B cell (primary cell): ENCODE measurements around the gene CD6. TPM values are rescaled to one million over a fixed set of nuclear protein-coding genes. Genes with fewer than 3 reads are reported as not detected.

Experiments
- ATAC-seq: fragments of 200-7000 bp; cut with Tn5 transposase; one replicate; pipeline ENCODE4 v1.10.0; 2021; ENCODE audit warnings: low read depth, mild to moderate bottlenecking, moderate number of reproducible peaks, moderate library complexity
- CTCF ChIA-PET: fragments of 350-600 bp; sonication (Branson Sonifier 250); formaldehyde crosslinking; loops from one replicate; lab custom pipeline; 2021; ENCODE audit warnings: antibody characterized with exemption, inconsistent platforms; lab: Charles Lee
- POLR2A ChIA-PET: fragments of 350-600 bp; sonication (Branson Sonifier 250); formaldehyde crosslinking; loops from one replicate; lab custom pipeline; 2021; ENCODE audit warnings: antibody characterized with exemption; lab: Charles Lee
- DNase-seq: peaks from one replicate; pipeline ENCODE4 v3.0.0; 2013
- H2AFZ ChIP-seq: 2 replicates; pipeline ENCODE4 v1.6.1; 2012; ENCODE audit warnings: mild to moderate bottlenecking, low read depth, low read length; ENCODE audit not compliant: insufficient read depth, poor library complexity, severe bottlenecking
- H3K27ac ChIP-seq, 2 donors: 1 replicate in 1 of 2; 2 replicates in 1 of 2; pipeline ENCODE4 v1.5.1; 2012 to 2013; ENCODE audit warnings: low read length in 2 of 2, mild to moderate bottlenecking in 2 of 2, moderate library complexity in 1 of 2
- H3K27me3 ChIP-seq, 4 experiments: fragments of 200-600 bp in 1 of 4; sonication (generic) in 1 of 4; replicated peaks in 1 of 4; 1 replicate in 2 of 4; 2 replicates in 2 of 4; pipeline versions ENCODE4 v1.6.1 to v1.7.0; 2013 to 2016; ENCODE audit warnings: low read length in 3 of 4, mild to moderate bottlenecking in 2 of 4, mixed read lengths in 1 of 4, moderate library complexity in 1 of 4; ENCODE audit not compliant: insufficient read depth in 4 of 4, control insufficient read depth in 3 of 4; ENCODE audit errors: control extremely low read depth in 1 of 4
- H3K36me3 ChIP-seq, 2 experiments: replicated peaks in 1 of 2; 1 replicate in 1 of 2; 2 replicates in 1 of 2; pipeline versions ENCODE4 v1.6.1 to v1.7.1; 2013; ENCODE audit warnings: low read length in 1 of 2; ENCODE audit not compliant: insufficient read depth in 2 of 2, control insufficient read depth in 1 of 2; ENCODE audit errors: control extremely low read depth in 1 of 2, extremely low read depth in 1 of 2
- H3K4me1 ChIP-seq, 2 donors: fragments of 200-600 bp in 1 of 2; sonication (generic) in 1 of 2; 1 replicate in 1 of 2; 2 replicates in 1 of 2; pipeline versions ENCODE4 v1.5.1 to v1.6.1; 2013 to 2017; ENCODE audit warnings: low read length in 2 of 2; ENCODE audit not compliant: control insufficient read depth in 2 of 2, insufficient read depth in 2 of 2
- H3K4me2 ChIP-seq: replicated peaks from 2 replicates; pipeline ENCODE3; 2012; ENCODE audit warnings: mild to moderate bottlenecking, low read depth, low read length; ENCODE audit not compliant: poor library complexity, severe bottlenecking
- H3K4me3 ChIP-seq, 5 experiments: fragments of 200-600 bp in 1 of 5; sonication (generic) in 1 of 5; 1 replicate in 3 of 5; 2 replicates in 2 of 5; pipeline versions ENCODE4 v1.5.1 to v1.7.0; 2011 to 2016; ENCODE audit warnings: low read length in 4 of 5, mild to moderate bottlenecking in 4 of 5, low read depth in 2 of 5, control low read depth in 1 of 5, moderate library complexity in 1 of 5; ENCODE audit not compliant: insufficient read depth in 1 of 5; ENCODE audit errors: control extremely low read depth in 1 of 5, extremely low read depth in 1 of 5
- H3K79me2 ChIP-seq: fragments of 200-600 bp; sonication (generic); one replicate; pipeline ENCODE4 v1.6.0; 2016; ENCODE audit warnings: low read length; ENCODE audit not compliant: control insufficient read depth, insufficient read depth
- H3K9ac ChIP-seq: fragments of 200-600 bp; sonication (generic); 2 replicates; pipeline ENCODE4 v1.6.1; 2017; ENCODE audit warnings: mild to moderate bottlenecking, low read length, moderate library complexity
- H3K9me3 ChIP-seq, 3 donors: one replicate each; pipeline versions ENCODE4 v1.6.1 to v1.7.1; 2013; ENCODE audit warnings: low read length in 2 of 3; ENCODE audit not compliant: control insufficient read depth in 2 of 3, insufficient read depth in 1 of 3; ENCODE audit errors: control extremely low read depth in 1 of 3
- H4K20me1 ChIP-seq: 2 replicates; pipeline ENCODE4 v1.6.0; 2012; ENCODE audit warnings: mild to moderate bottlenecking, low read length; ENCODE audit not compliant: insufficient read depth, control insufficient read depth, poor library complexity, severe bottlenecking
- H3K27ac Mint-ChIP-seq: one replicate; pipeline ENCODE4 v1.8.0; 2021; ENCODE audit warnings: mixed read lengths
- H3K27me3 Mint-ChIP-seq: one replicate; pipeline ENCODE4 v1.8.0; 2021; ENCODE audit warnings: mixed read lengths
- H3K4me1 Mint-ChIP-seq: one replicate; pipeline ENCODE4 v1.8.0; 2021; ENCODE audit warnings: mixed read lengths
- H3K4me3 Mint-ChIP-seq: one replicate; pipeline ENCODE4 v1.8.0; 2021; ENCODE audit warnings: mixed read lengths
- H3K9me3 Mint-ChIP-seq: one replicate; pipeline ENCODE4 v1.8.0; 2022; ENCODE audit warnings: mixed read lengths; ENCODE audit not compliant: insufficient read depth
- CTCF ChIP-seq: fragments of 200-600 bp; IDR thresholded peaks from one replicate; pipeline ENCODE4 v1.8.0; 2022; ENCODE audit warnings: antibody characterized with exemption, mild to moderate bottlenecking
- EZH2 ChIP-seq: IDR thresholded peaks from 2 replicates; pipeline ENCODE4 v1.6.1; 2012; ENCODE audit warnings: borderline replicate concordance, low read depth, mild to moderate bottlenecking, moderate library complexity, low read length; ENCODE audit not compliant: insufficient read depth, poor library complexity, severe bottlenecking
- WGBS: methylation state at CpG from one replicate; pipeline ENCODE4 v1.1.5; 2013; ENCODE audit warnings: missing lambda C conversion rate; ENCODE audit not compliant: insufficient coverage; 5-methylcytosine and 5-hydroxymethylcytosine counted together
- intact Hi-C: fragments of 100-400 bp; cut with micrococcal nuclease; formaldehyde crosslinking; loops from one replicate; pipeline ENCODE4 v1.10.0; 2022
- polyA plus RNA-seq: library from polyadenylated mRNA; depleted of rRNA; stranded (reverse); fragments of >200 nt; gene quantifications from 2 replicates; pipeline ENCODE4 v1.2.3, GENCODE V29; 2012
- total RNA-seq, 2 donors: library from RNA; stranded (reverse); fragments of 120-200 nt in 1 of 2; gene quantifications; 1 replicate in 1 of 2; 2 replicates in 1 of 2; pipeline versions ENCODE4 v1.2.3 to v1.2.4, GENCODE V29; 2013 to 2022

CD6 gene
- total and polyA plus RNA-seq, 2 donors (not counting 1 experiment from before 2014, with no cell fraction given), result 9.3 to 13.6 TPM

- Histone ChIP-seq H3K9ac (no peak overlapping the region), H3K4me2 (peak overlapping the region; percentile 20), H3K27ac (no peak overlapping the region), H4K20me1 (no peaks in the 10 kb centered on the region), H3K36me3 (no peaks in the 10 kb centered on the region), H3K4me1 (peaks cover 20 to 22% of the 10 kb centered on the region in 2 donors), H3K27me3 (no peaks in the 10 kb centered on the region), H2AFZ (no peak overlapping the region), H3K79me2 (peaks cover 16% of the 10 kb centered on the region), H3K9me3 (no peaks in the 10 kb centered on the region), H3K4me3 (no peak overlapping the region)
- intact Hi-C loops, result no loop called here
- DNase-seq, result no peak
- whole genome bisulfite sequencing, result 93% methylated on average over 3 of the region's 4 CpGs
- CTCF ChIA-PET, result interaction anchor here (0.8 to 1.2 kb wide), 5 partner anchors 10 to 210 kb away, joined by 3 to 5 read pairs (median 3); no protein-coding TSS in a partner anchor
- no peaks in the 10 kb centered on the region for H3K9me3 Mint-ChIP-seq
- POLR2A ChIA-PET, result interaction anchor here (0.5 kb wide), 1 partner anchor 153 kb away, joined by 3 read pairs; no protein-coding TSS in a partner anchor
- no peak overlapping the region for H3K4me3 Mint-ChIP-seq
- H3K4me1 Mint-ChIP-seq, result peaks cover 28% of the 10 kb centered on the region
- TF ChIP-seq EZH2, result no peak
- TF ChIP-seq CTCF, result no peak
- no peak for ATAC-seq
- no peak overlapping the region for H3K27ac Mint-ChIP-seq
- no peaks in the 10 kb centered on the region for H3K27me3 Mint-ChIP-seq
These were observed 5.7 kb downstream of the CD6 start for GRCh38 chr11:60977224-60977623.

GRCh38 chr11:60977836-60978235, 6.4 kb downstream of the CD6 start:
- Mint-ChIP-seq H3K4me1 (peaks cover 23% of the 10 kb centered on the region), H3K27me3 (no peaks in the 10 kb centered on the region), H3K27ac (no peak overlapping the region), H3K4me3 (no peak overlapping the region), H3K9me3 (no peaks in the 10 kb centered on the region)
- Histone ChIP-seq H3K27ac (no peak overlapping the region), H3K9me3 (no peaks in the 10 kb centered on the region), H3K4me3 (no peak overlapping the region), H3K79me2 (peaks cover 13% of the 10 kb centered on the region), H3K27me3 (no peaks in the 10 kb centered on the region), H3K4me2 (peak overlapping the region; percentile 20), H2AFZ (no peak overlapping the region), H3K4me1 (peaks cover 14 to 16% of the 10 kb centered on the region in 2 donors), H3K9ac (no peak overlapping the region), H4K20me1 (no peaks in the 10 kb centered on the region), H3K36me3 (no peaks in the 10 kb centered on the region)
- POLR2A ChIA-PET, result no interaction called here
- intact Hi-C loops, result no loop called here
- CTCF ChIA-PET, result interaction anchor here (0.8 to 1.1 kb wide), 3 partner anchors 9 to 76 kb away, joined by 3 read pairs; no protein-coding TSS in a partner anchor
- DNase-seq (no peak), ATAC-seq (no peak)
- TF ChIP-seq EZH2, result no peak
